ENCODE measurements around the gene MED13L. TPM values are rescaled to one million over a fixed set of nuclear protein-coding genes. Genes with fewer than 3 reads are reported as not detected.
A peak's percentile ranks its signal among the peaks of the same experiment; 100 is the strongest.

MED13L gene
- total RNA-seq, 6 experiments from 2014 or later = 29.0 to 52.0 (median 38.1) TPM

GRCh38 chr12:116189692-116190091 is 87.8 kb downstream of the MED13L start:
- H3K27me3 ChIP-seq = no peaks in the 10 kb centered on the region
- DNase-seq = no peak
- peaks cover 0 to 35% (median 9%) of the 10 kb centered on the region in 4 donors for H3K4me1 ChIP-seq
- TF ChIP-seq CTCF (IDR thresholded peaks at IDR 0.05) (no peak), POLR2A (IDR thresholded peaks at IDR 0.05) (no peak)
- ATAC-seq = peak in 3 of 4 donors; percentile 13 to 44 (median 38)
- intact Hi-C loops (cut with DNase I) = no loop called here
- no peak overlapping the region for H3K4me3 ChIP-seq
- H3K36me3 ChIP-seq = no peaks in the 10 kb centered on the region
- H3K9me3 ChIP-seq = no peaks in the 10 kb centered on the region
- no peak overlapping the region for H3K27ac ChIP-seq

- WGBS (ENCODE audit: insufficient coverage, low coverage, low lambda C conversion rate, missing lambda C conversion rate) = 45% methylated on average over 3 of the region's 3 CpGs
- Histone ChIP-seq H3K27me3 (no peaks in the 10 kb centered on the region), H3K4me1 (peaks cover 0 to 41% (median 9%) of the 10 kb centered on the region in 4 donors), H3K9me3 (no peaks in the 10 kb centered on the region), H3K27ac (no peak overlapping the region), H3K36me3 (no peaks in the 10 kb centered on the region), H3K4me3 (no peak overlapping the region)
- intact Hi-C loops (cut with DNase I) = no loop called here
- ATAC-seq (no peak), DNase-seq (no peak)
- TF ChIP-seq POLR2A (IDR thresholded peaks at IDR 0.05) = no peak
- TF ChIP-seq CTCF (IDR thresholded peaks at IDR 0.05) = no peak
Measured at GRCh38 chr12:116188581-116188980, 88.9 kb downstream of the MED13L start.

GRCh38 chr12:116187151-116187511 is 90.4 kb downstream of the MED13L start:
- DNase-seq (no peak), ATAC-seq (peak in 1 of 4 donors; percentile 12)
- 58% methylated on average over 1 of the region's 1 CpG for WGBS (ENCODE audit: insufficient coverage, low coverage, low lambda C conversion rate, missing lambda C conversion rate)
- no peaks in the 10 kb centered on the region for H3K36me3 ChIP-seq
- no peaks in the 10 kb centered on the region for H3K27me3 ChIP-seq
- intact Hi-C loops (cut with DNase I) = no loop called here
- H3K27ac ChIP-seq = no peak overlapping the region
- H3K9me3 ChIP-seq = no peaks in the 10 kb centered on the region
- no peak overlapping the region for H3K4me3 ChIP-seq
- TF ChIP-seq POLR2A (IDR thresholded peaks at IDR 0.05) (no peak), CTCF (IDR thresholded peaks at IDR 0.05) (no peak)
- peaks cover 0 to 41% (median 9%) of the 10 kb centered on the region in 4 donors for H3K4me1 ChIP-seq

- H3K4me1 ChIP-seq = peaks cover 0 to 41% (median 9%) of the 10 kb centered on the region in 4 donors
- no peak overlapping the region for H3K4me3 ChIP-seq
- DNase-seq (no peak), ATAC-seq (peak; percentile 66 to 67 (median 67))
- no peak for TF ChIP-seq POLR2A (IDR thresholded peaks at IDR 0.05)
- TF ChIP-seq CTCF (IDR thresholded peaks at IDR 0.05) = no peak
- H3K27me3 ChIP-seq = no peaks in the 10 kb centered on the region
- intact Hi-C loops (cut with DNase I) = no loop called here
- peak overlapping the region in 2 of 3 donors; percentile 3 to 7 for H3K27ac ChIP-seq
- no peaks in the 10 kb centered on the region for H3K9me3 ChIP-seq
- no peaks in the 10 kb centered on the region for H3K36me3 ChIP-seq
- 46% methylated on average over 3 of the region's 3 CpGs for WGBS (ENCODE audit: insufficient coverage, low coverage, low lambda C conversion rate, missing lambda C conversion rate)
Measured at GRCh38 chr12:116186482-116187150, 90.9 kb downstream of the MED13L start.
